Hematopoietic multipotent progenitor cell (in vitro differentiated cells): Measurements from ENCODE around the gene LDLRAD4. TPM values are rescaled to one million over a fixed set of nuclear protein-coding genes. Genes with fewer than 3 reads are reported as not detected.

Source experiments
- DNase-seq, 3 donors: peaks; one replicate each; pipeline ENCODE4 v3.0.0-alpha.2; 2011 to 2015; ENCODE audit warnings: low read depth in 2 of 3, low spot score in 2 of 3
- total RNA-seq: library from RNA; depleted of rRNA; stranded (reverse); fragments of >200 nt; gene quantifications from one replicate; pipeline ENCODE4 v1.2.3, GENCODE V29; 2012

The LDLRAD4 gene
- total RNA-seq, 1 donor = 63.3 TPM

- no peak for DNase-seq
These were observed 398.0 kb downstream of the LDLRAD4 start for GRCh38 chr18:13616525-13617035.

GRCh38 chr18:13617826-13618515 lies 399.4 kb downstream of the LDLRAD4 start:
- DNase-seq = no peak

GRCh38 chr18:13618760-13619438 lies 400.3 kb downstream of the LDLRAD4 start:
- no peak for DNase-seq

- no peak for DNase-seq
These were observed 401.1 kb downstream of the LDLRAD4 start for GRCh38 chr18:13619505-13620205.

GRCh38 chr18:13620206-13620672 lies 401.7 kb downstream of the LDLRAD4 start:
- DNase-seq = no peak

GRCh38 chr18:13620818-13621445 lies 402.4 kb downstream of the LDLRAD4 start:
- no peak for DNase-seq

GRCh38 chr18:13621446-13621849 lies 402.9 kb downstream of the LDLRAD4 start:
- DNase-seq = no peak

GRCh38 chr18:13621886-13622619 lies 403.5 kb downstream of the LDLRAD4 start:
- no peak for DNase-seq

- DNase-seq = no peak
These were observed 404.2 kb downstream of the LDLRAD4 start for GRCh38 chr18:13622751-13623150.

- DNase-seq = no peak
These were observed 404.8 kb downstream of the LDLRAD4 start for GRCh38 chr18:13623348-13623747.

GRCh38 chr18:13623871-13624270 lies 405.3 kb downstream of the LDLRAD4 start:
- DNase-seq = no peak

- DNase-seq = no peak
These were observed 406.1 kb downstream of the LDLRAD4 start for GRCh38 chr18:13624563-13625237.

- DNase-seq = no peak
These were observed 406.8 kb downstream of the LDLRAD4 start for GRCh38 chr18:13625355-13625754.

- no peak for DNase-seq
These were observed 407.4 kb downstream of the LDLRAD4 start for GRCh38 chr18:13625843-13626543.

- DNase-seq = no peak
These were observed 408.0 kb downstream of the LDLRAD4 start for GRCh38 chr18:13626544-13626908.

GRCh38 chr18:13627639-13628038 lies 409.1 kb downstream of the LDLRAD4 start:
- DNase-seq = no peak

GRCh38 chr18:13628211-13628610 lies 409.7 kb downstream of the LDLRAD4 start:
- DNase-seq = peak in 1 of 3 donors; percentile 55

GRCh38 chr18:13629841-13630715 lies 411.5 kb downstream of the LDLRAD4 start:
- DNase-seq = peak in 2 of 3 donors; percentile 73 to 86
